ENCODE measurements around the gene LTBR. TPM values are rescaled to one million over a fixed set of nuclear protein-coding genes. Genes with fewer than 3 reads are reported as not detected.

LTBR gene
- total and polyA plus RNA-seq, 10 of the 15 experiments (the other 5 are each of a cell fraction or from before 2014, with no cell fraction given), result 0.24 to 0.44 TPM; not detected in 8

GRCh38 chr12:6341417-6342139, 42.4 kb upstream of the LTBR start, which contains the start of gene TNFRSF1A (continued):
- no peak for TF ChIP-seq CHD2 (IDR thresholded peaks at IDR 0.05; ENCODE audit: borderline replicate concordance, low read depth, low read length)
- TF ChIP-seq ZNF274 (IDR thresholded peaks at IDR 0.05; ENCODE audit: insufficient read depth, insufficient read length), result no peak
- TF ChIP-seq, protein P1, sequence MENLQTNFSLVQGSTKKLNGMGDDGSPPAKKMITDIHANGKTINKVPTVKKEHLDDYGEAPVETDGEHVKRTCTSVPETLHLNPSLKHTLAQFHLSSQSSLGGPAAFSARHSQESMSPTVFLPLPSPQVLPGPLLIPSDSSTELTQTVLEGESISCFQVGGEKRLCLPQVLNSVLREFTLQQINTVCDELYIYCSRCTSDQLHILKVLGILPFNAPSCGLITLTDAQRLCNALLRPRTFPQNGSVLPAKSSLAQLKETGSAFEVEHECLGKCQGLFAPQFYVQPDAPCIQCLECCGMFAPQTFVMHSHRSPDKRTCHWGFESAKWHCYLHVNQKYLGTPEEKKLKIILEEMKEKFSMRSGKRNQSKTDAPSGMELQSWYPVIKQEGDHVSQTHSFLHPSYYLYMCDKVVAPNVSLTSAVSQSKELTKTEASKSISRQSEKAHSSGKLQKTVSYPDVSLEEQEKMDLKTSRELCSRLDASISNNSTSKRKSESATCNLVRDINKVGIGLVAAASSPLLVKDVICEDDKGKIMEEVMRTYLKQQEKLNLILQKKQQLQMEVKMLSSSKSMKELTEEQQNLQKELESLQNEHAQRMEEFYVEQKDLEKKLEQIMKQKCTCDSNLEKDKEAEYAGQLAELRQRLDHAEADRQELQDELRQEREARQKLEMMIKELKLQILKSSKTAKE (IDR thresholded peaks at IDR 0.05; ENCODE audit: low read depth, poor library complexity, severe bottlenecking), result no peak
- no peak for TF ChIP-seq NFYA (IDR thresholded peaks at IDR 0.05; ENCODE audit: borderline replicate concordance, low read depth, low read length)
- no peak for TF ChIP-seq NR2C2 (IDR thresholded peaks at IDR 0.05; ENCODE audit: borderline replicate concordance, control insufficient read depth, insufficient read length, low read depth)
- peak; percentile 90 for TF ChIP-seq HDGF (IDR thresholded peaks at IDR 0.05)
- TF ChIP-seq, protein P2, sequence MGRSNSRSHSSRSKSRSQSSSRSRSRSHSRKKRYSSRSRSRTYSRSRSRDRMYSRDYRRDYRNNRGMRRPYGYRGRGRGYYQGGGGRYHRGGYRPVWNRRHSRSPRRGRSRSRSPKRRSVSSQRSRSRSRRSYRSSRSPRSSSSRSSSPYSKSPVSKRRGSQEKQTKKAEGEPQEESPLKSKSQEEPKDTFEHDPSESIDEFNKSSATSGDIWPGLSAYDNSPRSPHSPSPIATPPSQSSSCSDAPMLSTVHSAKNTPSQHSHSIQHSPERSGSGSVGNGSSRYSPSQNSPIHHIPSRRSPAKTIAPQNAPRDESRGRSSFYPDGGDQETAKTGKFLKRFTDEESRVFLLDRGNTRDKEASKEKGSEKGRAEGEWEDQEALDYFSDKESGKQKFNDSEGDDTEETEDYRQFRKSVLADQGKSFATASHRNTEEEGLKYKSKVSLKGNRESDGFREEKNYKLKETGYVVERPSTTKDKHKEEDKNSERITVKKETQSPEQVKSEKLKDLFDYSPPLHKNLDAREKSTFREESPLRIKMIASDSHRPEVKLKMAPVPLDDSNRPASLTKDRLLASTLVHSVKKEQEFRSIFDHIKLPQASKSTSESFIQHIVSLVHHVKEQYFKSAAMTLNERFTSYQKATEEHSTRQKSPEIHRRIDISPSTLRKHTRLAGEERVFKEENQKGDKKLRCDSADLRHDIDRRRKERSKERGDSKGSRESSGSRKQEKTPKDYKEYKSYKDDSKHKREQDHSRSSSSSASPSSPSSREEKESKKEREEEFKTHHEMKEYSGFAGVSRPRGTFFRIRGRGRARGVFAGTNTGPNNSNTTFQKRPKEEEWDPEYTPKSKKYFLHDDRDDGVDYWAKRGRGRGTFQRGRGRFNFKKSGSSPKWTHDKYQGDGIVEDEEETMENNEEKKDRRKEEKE (IDR thresholded peaks at IDR 0.05), result no peak
- TF ChIP-seq IKZF2 (IDR thresholded peaks at IDR 0.05), result peak; percentile 60 to 67; a peak in 3 of 4 replicates
- no peak for TF ChIP-seq E4F1 (IDR thresholded peaks at IDR 0.05; ENCODE audit: borderline replicate concordance, partially characterized antibody)
- no peak for TF ChIP-seq HDAC6 (IDR thresholded peaks at IDR 0.05; ENCODE audit: unreplicated experiment)
- no peak; the same call in 1 of the 2 replicates for TF ChIP-seq RB1 (IDR thresholded peaks at IDR 0.05; ENCODE audit: borderline replicate concordance)
- no peak for TF ChIP-seq BACH1 (IDR thresholded peaks at IDR 0.05; ENCODE audit: borderline replicate concordance)
- no peak for TF ChIP-seq SPI1 (IDR thresholded peaks at IDR 0.05; ENCODE audit: borderline replicate concordance, insufficient read depth, low read depth, low read length)
- no peak for TF ChIP-seq ZSCAN29 (IDR thresholded peaks at IDR 0.05)
- no peak for TF ChIP-seq HDAC2 (IDR thresholded peaks at IDR 0.05)
- no peak for TF ChIP-seq CHD4 (IDR thresholded peaks at IDR 0.05)
- peak; percentile 73; the same call in 1 of the 2 replicates for TF ChIP-seq RELB (IDR thresholded peaks at IDR 0.05; ENCODE audit: low read depth)
- no peak for TF ChIP-seq STAT1 (conservative IDR thresholded peaks at IDR 0.05)
- TF ChIP-seq SMAD1 (IDR thresholded peaks at IDR 0.05; ENCODE audit: low read depth, partially characterized antibody), result no peak
- TF ChIP-seq CEBPB (IDR thresholded peaks at IDR 0.05; ENCODE audit: borderline replicate concordance in 1 of 2, low read depth in 2 of 2, low read length in 2 of 2), result peak in 1 of 2 experiments; percentile 76; a peak in 2 of 4 replicates
- no peak for TF ChIP-seq ESRRA (IDR thresholded peaks at IDR 0.05; ENCODE audit: low read length)
- no peak for TF ChIP-seq SP1 (IDR thresholded peaks at IDR 0.05; ENCODE audit: low read depth, low read length)

Data from GM12878 (cell line).